Endothelial cell of umbilical vein (primary cell): Measurements from ENCODE around the gene OTULIN. TPM values are rescaled to one million over a fixed set of nuclear protein-coding genes. Genes with fewer than 3 reads are reported as not detected.

ENCODE experiments used
- BruUV-seq: library from RNA; stranded (reverse); fragments of 400-500 nt; replicated peaks from 2 replicates; lab custom pipeline; 2021; lab: Mats Ljungman, UMichigan
- CTCF ChIA-PET: fragments of 300-600, 350-600 bp; sonication (Branson Sonifier 250); formaldehyde crosslinking; loops from one replicate; lab custom pipeline; 2021; ENCODE audit warnings: antibody characterized with exemption, inconsistent platforms; lab: Charles Lee
- POLR2A ChIA-PET: fragments of 300-600, 350-600 bp; sonication (Branson Sonifier 250); formaldehyde crosslinking; loops from one replicate; lab custom pipeline; 2021; ENCODE audit warnings: antibody characterized with exemption, inconsistent platforms; lab: Charles Lee
- DNase-seq: peaks from one replicate; pipeline ENCODE4 v3.0.0-alpha.2; 2011; ENCODE audit warnings: low read depth, low spot score
- FAIRE-seq: peaks from 2 replicates; lab custom pipeline; 2011; peaks lifted over from hg19 to GRCh38; lab: Jason Lieb, UNC
- H2AFZ ChIP-seq: 2 replicates; pipeline ENCODE4 v1.6.0; 2012; ENCODE audit warnings: low read depth, low read length, control low read depth, inconsistent platforms
- H3K27ac ChIP-seq: 2 replicates; pipeline ENCODE4 v1.5.1; 2011; ENCODE audit warnings: low read depth, mild to moderate bottlenecking, control low read depth, low read length, moderate library complexity; ENCODE audit not compliant: insufficient read depth
- H3K27me3 ChIP-seq, 2 experiments: 2 replicates each; pipeline versions ENCODE4 v1.6.0 to v1.6.1; 2011; ENCODE audit warnings: low read length in 2 of 2, mixed read lengths in 1 of 2; ENCODE audit not compliant: control insufficient read depth in 2 of 2, insufficient read depth in 2 of 2
- H3K36me3 ChIP-seq, 2 experiments: 2 replicates in 1 of 2; 3 replicates in 1 of 2; pipeline ENCODE4 v1.5.1; 2011; ENCODE audit warnings: low read length in 2 of 2, mild to moderate bottlenecking in 1 of 2, moderate library complexity in 1 of 2; ENCODE audit not compliant: control insufficient read depth in 2 of 2, insufficient read depth in 2 of 2; ENCODE audit errors: extremely low read depth in 1 of 2
- H3K4me1 ChIP-seq: 3 replicates; pipeline ENCODE4 v1.5.1; 2011; ENCODE audit warnings: mild to moderate bottlenecking, low read length; ENCODE audit not compliant: control insufficient read depth, insufficient read depth; ENCODE audit errors: extremely low read depth
- H3K4me2 ChIP-seq: 2 replicates; pipeline ENCODE4 v1.6.1; 2011; ENCODE audit warnings: low read length, control low read depth, mixed read lengths; ENCODE audit not compliant: insufficient read depth
- H3K4me3 ChIP-seq, 3 experiments: fragments of 200-600 bp in 1 of 3; sonication (generic), shearing (Covaris generic) in 1 of 3; replicated peaks in 1 of 3; 2 replicates each; pipeline ENCODE4 v1.5.1; 2011 to 2016; ENCODE audit warnings: control low read depth in 3 of 3, low read length in 3 of 3, mild to moderate bottlenecking in 2 of 3, inconsistent platforms in 1 of 3, low read depth in 1 of 3, moderate library complexity in 1 of 3; ENCODE audit not compliant: insufficient read depth in 1 of 3
- H3K79me2 ChIP-seq: 2 replicates; pipeline ENCODE4 v1.6.0; 2012; ENCODE audit warnings: low read length, inconsistent platforms; ENCODE audit not compliant: control insufficient read depth, insufficient read depth
- H3K9ac ChIP-seq: replicated peaks from 2 replicates; pipeline ENCODE3; 2011; ENCODE audit warnings: low read length, control low read depth; ENCODE audit not compliant: insufficient read depth; ENCODE audit errors: extremely low read depth
- H3K9me1 ChIP-seq: replicated peaks from 3 replicates; pipeline ENCODE4 v1.6.0; 2011; ENCODE audit warnings: mild to moderate bottlenecking, low read length; ENCODE audit not compliant: control insufficient read depth, insufficient read depth; ENCODE audit errors: extremely low read depth
- H3K9me3 ChIP-seq: replicated peaks from 2 replicates; pipeline ENCODE4 v1.5.1; 2012; ENCODE audit warnings: low read length, inconsistent platforms; ENCODE audit not compliant: control insufficient read depth, insufficient read depth
- H4K20me1 ChIP-seq: replicated peaks from 2 replicates; pipeline ENCODE3; 2011; ENCODE audit warnings: mild to moderate bottlenecking, low read length; ENCODE audit not compliant: control insufficient read depth, insufficient read depth; ENCODE audit errors: extremely low read depth
- CTCF ChIP-seq, 2 donors: IDR thresholded peaks; 1 replicate in 1 of 2; 2 replicates in 1 of 2; pipeline ENCODE4 v1.5.1; 2011; ENCODE audit warnings: low read length in 2 of 2, mild to moderate bottlenecking in 2 of 2, moderate library complexity in 2 of 2, control low read depth in 1 of 2, inconsistent platforms in 1 of 2, low read depth in 1 of 2; ENCODE audit not compliant: insufficient read depth in 1 of 2; ENCODE audit errors: extremely low read depth in 1 of 2
- EZH2 ChIP-seq: IDR thresholded peaks from 2 replicates; pipeline ENCODE4 v1.6.1; 2012; ENCODE audit warnings: borderline replicate concordance, low read depth, mild to moderate bottlenecking, moderate library complexity, low read length, inconsistent platforms; ENCODE audit not compliant: severe bottlenecking
- FOS ChIP-seq: IDR thresholded peaks from 2 replicates; pipeline ENCODE4 v1.6.1; 2011; ENCODE audit warnings: mild to moderate bottlenecking, low read length, moderate library complexity, borderline replicate concordance; ENCODE audit not compliant: insufficient read depth
- GATA2 ChIP-seq: IDR thresholded peaks from 2 replicates; pipeline ENCODE4 v1.7.0; 2011; ENCODE audit warnings: low read depth, mild to moderate bottlenecking, moderate library complexity, mixed read lengths, low read length; ENCODE audit not compliant: insufficient read length, insufficient read depth
- JUN ChIP-seq: IDR thresholded peaks from 2 replicates; pipeline ENCODE4 v1.6.1; 2011; ENCODE audit warnings: borderline replicate concordance, low read depth; ENCODE audit not compliant: insufficient read length, insufficient read depth
- MYC ChIP-seq: IDR thresholded peaks from one replicate; pipeline ENCODE4 v1.6.1; 2011; ENCODE audit warnings: mild to moderate bottlenecking, low read depth, low read length
- POLR2A ChIP-seq: IDR thresholded peaks from 2 replicates; pipeline ENCODE4 v1.6.1; 2012; ENCODE audit warnings: low read depth, mild to moderate bottlenecking, control low read depth, low read length
- POLR2AphosphoS5 ChIP-seq: IDR thresholded peaks from 2 replicates; pipeline ENCODE4 v1.6.1; 2012; ENCODE audit warnings: low read depth, mild to moderate bottlenecking, control low read depth, low read length, moderate library complexity; ENCODE audit not compliant: insufficient read depth
- dilution Hi-C: fragments of 300-500 bp; cut with MboI; formaldehyde crosslinking; loops from one replicate; pipeline ENCODE4 v1.15.0; 2019; ENCODE audit warnings: low sequenced_read_pairs; ENCODE audit not compliant: extremely low pct_ligation_motif_present
- intact Hi-C: fragments of 100-400 bp; cut with micrococcal nuclease; formaldehyde crosslinking; loops from one replicate; pipeline ENCODE4 v1.10.0; 2022
- polyA plus RNA-seq, 4 experiments: library from polyadenylated mRNA; depleted of rRNA in 3 of 4; stranded (reverse) in 3 of 4; unstranded in 1 of 4; fragments of >200 nt; gene quantifications; 2 replicates each; pipeline versions ENCODE4 v1.2.1 to v1.2.3, GENCODE V29; 2011 to 2012; ENCODE audit warnings: missing spikeins in 1 of 4
- total RNA-seq: library from RNA; stranded (reverse); gene quantifications from 2 replicates; pipeline ENCODE4 v1.2.3, GENCODE V29; 2021
- TF ChIP-seq, protein P1 (sequence below): IDR thresholded peaks from 2 replicates; pipeline ENCODE4 v1.6.1; 2011; ENCODE audit not compliant: insufficient read depth, insufficient read length

Gene OTULIN
- total and polyA plus RNA-seq, 2 donors (not counting 3 experiments of a cell fraction or from before 2014, with no cell fraction given): 7.8 to 30.2 TPM

- H3K9me1 ChIP-seq: no peaks in the 10 kb centered on the region
- FAIRE-seq (no peak), DNase-seq (no peak)
- BruUV-seq: no TSS peak
- no peak overlapping the region for H3K9ac ChIP-seq
- no peak overlapping the region for H2AFZ ChIP-seq
- H3K4me1 ChIP-seq: peaks cover 9% of the 10 kb centered on the region
- ChIA-PET CTCF (interaction anchor here (0.8 to 6.4 kb wide), 2 partner anchors 11 to 330 kb away, joined by 4 to 38 read pairs; no protein-coding TSS in a partner anchor), POLR2A (no interaction called here)
- H3K27ac ChIP-seq: no peak overlapping the region
- H3K9me3 ChIP-seq: no peaks in the 10 kb centered on the region
- TF ChIP-seq JUN (no peak), FOS (no peak), GATA2 (no peak), MYC (no peak), CTCF (IDR thresholded peaks at IDR 0.05; ENCODE audit: extremely low read depth in 1 of 2, insufficient read depth in 1 of 2, low read depth in 1 of 2, low read length in 2 of 2) (no peak), EZH2 (no peak), POLR2A (no peak), POLR2AphosphoS5 (no peak)
- TF ChIP-seq, protein P1, sequence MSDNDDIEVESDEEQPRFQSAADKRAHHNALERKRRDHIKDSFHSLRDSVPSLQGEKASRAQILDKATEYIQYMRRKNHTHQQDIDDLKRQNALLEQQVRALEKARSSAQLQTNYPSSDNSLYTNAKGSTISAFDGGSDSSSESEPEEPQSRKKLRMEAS: no peak
- no peaks in the 10 kb centered on the region for H3K27me3 ChIP-seq
- H3K4me2 ChIP-seq: no peak overlapping the region
- intact Hi-C loops: no loop called here
- H4K20me1 ChIP-seq: peaks cover 3% of the 10 kb centered on the region
- H3K79me2 ChIP-seq: peaks cover 86% of the 10 kb centered on the region
- dilution Hi-C loops: no loop called here
- no peak overlapping the region for H3K4me3 ChIP-seq
- no peaks in the 10 kb centered on the region for H3K36me3 ChIP-seq
Observed at GRCh38 chr5:14673443-14673842, 8.9 kb downstream of the OTULIN start.
